GM23338 (cell line): Measurements from ENCODE around the gene MAP3K5. TPM values are rescaled to one million over a fixed set of nuclear protein-coding genes. Genes with fewer than 3 reads are reported as not detected.

Experiments
- ATAC-seq: fragments of 200-7000 bp; cut with Tn5 transposase; 3 replicates; pipeline ENCODE4 v1.9.1; 2020
- DNase-seq: peaks from one replicate; pipeline ENCODE4 v3.0.0-alpha.2; 2015; ENCODE audit warnings: low spot score
- H2AFZ ChIP-seq: fragments of 200-600 bp; sonication (generic); 2 replicates; pipeline ENCODE4 v1.8.0; 2016; ENCODE audit warnings: antibody characterized with exemption, mild to moderate bottlenecking, moderate library complexity
- H3F3A ChIP-seq: fragments of 200-600 bp; sonication (generic); replicated peaks from 2 replicates; pipeline ENCODE4 v1.8.0; 2017; ENCODE audit warnings: antibody characterized with exemption, mixed run types, low read depth
- H3K27ac ChIP-seq: fragments of 200-600 bp; sonication (generic); 2 replicates; pipeline ENCODE4 v1.6.1; 2016; ENCODE audit warnings: low read depth
- H3K27me3 ChIP-seq: fragments of 200-600 bp; sonication (generic); 2 replicates; pipeline ENCODE4 v1.8.0; 2016; ENCODE audit warnings: mild to moderate bottlenecking, mixed run types, moderate library complexity; ENCODE audit not compliant: insufficient read depth
- H3K36me3 ChIP-seq: fragments of 200-600 bp; sonication (generic); 2 replicates; pipeline ENCODE4 v1.8.0; 2016; ENCODE audit warnings: mild to moderate bottlenecking; ENCODE audit not compliant: insufficient read depth
- H3K4me1 ChIP-seq: fragments of 200-600 bp; sonication (generic); 2 replicates; pipeline ENCODE4 v1.8.0; 2016; ENCODE audit warnings: mild to moderate bottlenecking, moderate library complexity; ENCODE audit not compliant: insufficient read depth
- H3K4me2 ChIP-seq: fragments of 200-600 bp; sonication (generic); 2 replicates; pipeline ENCODE4 v1.7.1; 2017; ENCODE audit warnings: mixed run types
- H3K4me3 ChIP-seq: fragments of 200-600 bp; sonication (generic); 2 replicates; pipeline ENCODE4 v1.6.1; 2016; ENCODE audit warnings: mixed run types
- H3K79me2 ChIP-seq: fragments of 200-600 bp; sonication (generic); replicated peaks from 2 replicates; pipeline ENCODE4 v1.8.0; 2017; ENCODE audit warnings: mild to moderate bottlenecking; ENCODE audit not compliant: insufficient read depth
- H3K9me2 ChIP-seq: fragments of 200-600 bp; sonication (generic); 2 replicates; pipeline ENCODE4 v1.8.0; 2017; ENCODE audit not compliant: insufficient read depth
- H4K20me1 ChIP-seq: fragments of 200-600 bp; sonication (generic); replicated peaks from 2 replicates; pipeline ENCODE4 v1.8.0; 2017; ENCODE audit warnings: mild to moderate bottlenecking; ENCODE audit not compliant: insufficient read depth
- H3K27ac Mint-ChIP-seq: 2 replicates; pipeline ENCODE4 v1.8.0; 2020; ENCODE audit warnings: inconsistent platforms, mild to moderate bottlenecking, moderate library complexity, mixed read lengths
- H3K27me3 Mint-ChIP-seq: 3 replicates; pipeline ENCODE4 v1.8.0; 2022; ENCODE audit warnings: low read depth, mild to moderate bottlenecking, moderate library complexity, mixed read lengths, inconsistent platforms; ENCODE audit not compliant: insufficient read depth, poor library complexity
- H3K36me3 Mint-ChIP-seq: 3 replicates; pipeline ENCODE4 v1.8.0; 2021; ENCODE audit warnings: low read depth, mild to moderate bottlenecking, inconsistent platforms, moderate library complexity, mixed read lengths
- H3K4me1 Mint-ChIP-seq: 3 replicates; pipeline ENCODE4 v1.8.0; 2020; ENCODE audit warnings: mild to moderate bottlenecking, inconsistent platforms, mixed read lengths
- H3K4me3 Mint-ChIP-seq: 3 replicates; pipeline ENCODE4 v1.8.0; 2021; ENCODE audit warnings: moderate library complexity, mild to moderate bottlenecking, inconsistent platforms, mixed read lengths
- H3K9me3 Mint-ChIP-seq: 3 replicates; pipeline ENCODE4 v1.8.0; 2020; ENCODE audit warnings: moderate library complexity, mild to moderate bottlenecking, inconsistent platforms, mixed read lengths
- CREB1 ChIP-seq: fragments of 250-450 bp; sonication (Bioruptor Pico); IDR thresholded peaks from 2 replicates; pipeline ENCODE4 v1.5.0; 2020; ENCODE audit warnings: low read depth, mild to moderate bottlenecking, moderate library complexity
- EZH2 ChIP-seq: fragments of 200-600 bp; sonication (generic); IDR thresholded peaks from one replicate; pipeline ENCODE4 v1.8.0; 2017; ENCODE audit warnings: antibody characterized with exemption, mild to moderate bottlenecking, low read depth; ENCODE audit not compliant: unreplicated experiment
- EZH2phosphoT487 ChIP-seq: fragments of 200-600 bp; sonication (generic); IDR thresholded peaks from one replicate; pipeline ENCODE4 v1.8.1; 2018; ENCODE audit warnings: antibody characterized with exemption; ENCODE audit not compliant: unreplicated experiment
- JUNB ChIP-seq: IDR thresholded peaks from one replicate; pipeline ENCODE4 v1.6.1; 2016; ENCODE audit warnings: antibody characterized with exemption; ENCODE audit not compliant: unreplicated experiment
- NANOG ChIP-seq: IDR thresholded peaks from 2 replicates; pipeline ENCODE4 v1.6.1; 2016; ENCODE audit warnings: antibody characterized with exemption, borderline replicate concordance
- POLR2AphosphoS5 ChIP-seq: IDR thresholded peaks from 2 replicates; pipeline ENCODE4 v1.6.1; 2016; ENCODE audit warnings: antibody characterized with exemption, low read depth
- STAT1 ChIP-seq: IDR thresholded peaks from one replicate; pipeline ENCODE4 v1.6.1; 2016; ENCODE audit warnings: antibody characterized with exemption; ENCODE audit not compliant: unreplicated experiment
- ZNF114 ChIP-seq: fragments of 250-450 bp; sonication (Bioruptor Pico); IDR thresholded peaks from 2 replicates; pipeline ENCODE4 v1.5.0; 2020; ENCODE audit warnings: mild to moderate bottlenecking, moderate library complexity
- ZNF331 ChIP-seq: fragments of 250-450 bp; sonication (Bioruptor Pico); IDR thresholded peaks from 2 replicates; pipeline ENCODE4 v1.5.0; 2020; ENCODE audit warnings: low read depth, mild to moderate bottlenecking, moderate library complexity
- polyA plus RNA-seq: library from polyadenylated mRNA; unstranded; fragments of >200 nt; fragmentation: Nextera tagmentation; extraction: Ambion mirVana; gene quantifications from 2 replicates; pipeline ENCODE4 v1.2.1, GENCODE V29; 2016
- total RNA-seq: library from RNA; depleted of rRNA; stranded (reverse); fragments of >200 nt; shearing (Covaris generic); gene quantifications from 2 replicates; pipeline ENCODE4 v1.2.3, GENCODE V29; 2014
- TF ChIP-seq, protein P1 (sequence below): IDR thresholded peaks from one replicate; pipeline ENCODE4 v1.6.1; 2018; ENCODE audit warnings: antibody characterized with exemption; ENCODE audit not compliant: unreplicated experiment
- TF ChIP-seq, protein P2 (sequence below): IDR thresholded peaks from 2 replicates; pipeline ENCODE4 v1.6.1; 2016; ENCODE audit warnings: antibody characterized with exemption
- TF ChIP-seq, protein P3 (sequence below), 2 experiments: fragments of 200-600 bp in 1 of 2; sonication (generic) in 1 of 2; conservative IDR thresholded peaks; 2 replicates each; pipeline versions ENCODE4 v1.5.1 to v1.6.1; 2016 to 2017; ENCODE audit warnings: antibody characterized with exemption in 2 of 2, low read depth in 2 of 2, mild to moderate bottlenecking in 2 of 2, moderate library complexity in 1 of 2
- TF ChIP-seq, protein P4 (sequence below): fragments of 250-450 bp; sonication (Bioruptor Pico); IDR thresholded peaks from 2 replicates; pipeline ENCODE4 v1.5.0; 2020; ENCODE audit warnings: mild to moderate bottlenecking, moderate library complexity

Gene MAP3K5
- total and polyA plus RNA-seq, 2 experiments from 2014 or later: 0.76 to 2.8 TPM

DNA sequence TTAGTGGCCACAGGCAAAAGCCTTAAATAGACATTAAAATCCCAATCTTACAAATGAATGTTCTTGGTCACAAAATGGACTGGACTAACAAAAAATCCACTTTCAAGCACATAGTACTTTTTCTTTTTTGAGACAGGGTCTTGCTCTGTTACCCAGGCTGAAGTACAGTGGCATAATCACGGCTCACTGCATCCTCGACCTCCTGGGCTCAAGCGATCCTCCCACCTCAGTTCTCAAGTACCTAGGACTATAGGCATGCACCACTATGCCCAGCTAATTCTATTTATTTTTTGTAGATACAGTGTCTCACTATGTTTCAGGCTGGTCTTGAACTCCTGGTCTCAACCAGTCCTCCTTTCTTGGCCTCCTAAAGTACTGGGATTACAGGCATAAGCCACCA, 59.4 kb downstream of the MAP3K5 start:
- no peaks in the 10 kb centered on the region for H3K9me2 ChIP-seq
- H3K27ac ChIP-seq: no peak overlapping the region
- no peaks in the 10 kb centered on the region for H3F3A ChIP-seq
- H3K27me3 Mint-ChIP-seq: no peaks in the 10 kb centered on the region
- TF ChIP-seq, protein P1, sequence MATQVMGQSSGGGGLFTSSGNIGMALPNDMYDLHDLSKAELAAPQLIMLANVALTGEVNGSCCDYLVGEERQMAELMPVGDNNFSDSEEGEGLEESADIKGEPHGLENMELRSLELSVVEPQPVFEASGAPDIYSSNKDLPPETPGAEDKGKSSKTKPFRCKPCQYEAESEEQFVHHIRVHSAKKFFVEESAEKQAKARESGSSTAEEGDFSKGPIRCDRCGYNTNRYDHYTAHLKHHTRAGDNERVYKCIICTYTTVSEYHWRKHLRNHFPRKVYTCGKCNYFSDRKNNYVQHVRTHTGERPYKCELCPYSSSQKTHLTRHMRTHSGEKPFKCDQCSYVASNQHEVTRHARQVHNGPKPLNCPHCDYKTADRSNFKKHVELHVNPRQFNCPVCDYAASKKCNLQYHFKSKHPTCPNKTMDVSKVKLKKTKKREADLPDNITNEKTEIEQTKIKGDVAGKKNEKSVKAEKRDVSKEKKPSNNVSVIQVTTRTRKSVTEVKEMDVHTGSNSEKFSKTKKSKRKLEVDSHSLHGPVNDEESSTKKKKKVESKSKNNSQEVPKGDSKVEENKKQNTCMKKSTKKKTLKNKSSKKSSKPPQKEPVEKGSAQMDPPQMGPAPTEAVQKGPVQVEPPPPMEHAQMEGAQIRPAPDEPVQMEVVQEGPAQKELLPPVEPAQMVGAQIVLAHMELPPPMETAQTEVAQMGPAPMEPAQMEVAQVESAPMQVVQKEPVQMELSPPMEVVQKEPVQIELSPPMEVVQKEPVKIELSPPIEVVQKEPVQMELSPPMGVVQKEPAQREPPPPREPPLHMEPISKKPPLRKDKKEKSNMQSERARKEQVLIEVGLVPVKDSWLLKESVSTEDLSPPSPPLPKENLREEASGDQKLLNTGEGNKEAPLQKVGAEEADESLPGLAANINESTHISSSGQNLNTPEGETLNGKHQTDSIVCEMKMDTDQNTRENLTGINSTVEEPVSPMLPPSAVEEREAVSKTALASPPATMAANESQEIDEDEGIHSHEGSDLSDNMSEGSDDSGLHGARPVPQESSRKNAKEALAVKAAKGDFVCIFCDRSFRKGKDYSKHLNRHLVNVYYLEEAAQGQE: no peak
- no peak for TF ChIP-seq ZNF331 (CRISPR knock-in tag)
- TF ChIP-seq ZNF114 (CRISPR knock-in tag): no peak
- TF ChIP-seq, protein P2, sequence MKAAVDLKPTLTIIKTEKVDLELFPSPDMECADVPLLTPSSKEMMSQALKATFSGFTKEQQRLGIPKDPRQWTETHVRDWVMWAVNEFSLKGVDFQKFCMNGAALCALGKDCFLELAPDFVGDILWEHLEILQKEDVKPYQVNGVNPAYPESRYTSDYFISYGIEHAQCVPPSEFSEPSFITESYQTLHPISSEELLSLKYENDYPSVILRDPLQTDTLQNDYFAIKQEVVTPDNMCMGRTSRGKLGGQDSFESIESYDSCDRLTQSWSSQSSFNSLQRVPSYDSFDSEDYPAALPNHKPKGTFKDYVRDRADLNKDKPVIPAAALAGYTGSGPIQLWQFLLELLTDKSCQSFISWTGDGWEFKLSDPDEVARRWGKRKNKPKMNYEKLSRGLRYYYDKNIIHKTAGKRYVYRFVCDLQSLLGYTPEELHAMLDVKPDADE: no peak
- no peak for TF ChIP-seq EZH2phosphoT487
- TF ChIP-seq JUNB: no peak
- TF ChIP-seq EZH2: no peak
- TF ChIP-seq, protein P3, sequence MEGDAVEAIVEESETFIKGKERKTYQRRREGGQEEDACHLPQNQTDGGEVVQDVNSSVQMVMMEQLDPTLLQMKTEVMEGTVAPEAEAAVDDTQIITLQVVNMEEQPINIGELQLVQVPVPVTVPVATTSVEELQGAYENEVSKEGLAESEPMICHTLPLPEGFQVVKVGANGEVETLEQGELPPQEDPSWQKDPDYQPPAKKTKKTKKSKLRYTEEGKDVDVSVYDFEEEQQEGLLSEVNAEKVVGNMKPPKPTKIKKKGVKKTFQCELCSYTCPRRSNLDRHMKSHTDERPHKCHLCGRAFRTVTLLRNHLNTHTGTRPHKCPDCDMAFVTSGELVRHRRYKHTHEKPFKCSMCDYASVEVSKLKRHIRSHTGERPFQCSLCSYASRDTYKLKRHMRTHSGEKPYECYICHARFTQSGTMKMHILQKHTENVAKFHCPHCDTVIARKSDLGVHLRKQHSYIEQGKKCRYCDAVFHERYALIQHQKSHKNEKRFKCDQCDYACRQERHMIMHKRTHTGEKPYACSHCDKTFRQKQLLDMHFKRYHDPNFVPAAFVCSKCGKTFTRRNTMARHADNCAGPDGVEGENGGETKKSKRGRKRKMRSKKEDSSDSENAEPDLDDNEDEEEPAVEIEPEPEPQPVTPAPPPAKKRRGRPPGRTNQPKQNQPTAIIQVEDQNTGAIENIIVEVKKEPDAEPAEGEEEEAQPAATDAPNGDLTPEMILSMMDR (conservative IDR thresholded peaks at IDR 0.05; ENCODE audit: low read depth in 2 of 2): no peak
- no peak for TF ChIP-seq STAT1
- TF ChIP-seq CREB1 (CRISPR knock-in tag): no peak
- TF ChIP-seq, protein P4, sequence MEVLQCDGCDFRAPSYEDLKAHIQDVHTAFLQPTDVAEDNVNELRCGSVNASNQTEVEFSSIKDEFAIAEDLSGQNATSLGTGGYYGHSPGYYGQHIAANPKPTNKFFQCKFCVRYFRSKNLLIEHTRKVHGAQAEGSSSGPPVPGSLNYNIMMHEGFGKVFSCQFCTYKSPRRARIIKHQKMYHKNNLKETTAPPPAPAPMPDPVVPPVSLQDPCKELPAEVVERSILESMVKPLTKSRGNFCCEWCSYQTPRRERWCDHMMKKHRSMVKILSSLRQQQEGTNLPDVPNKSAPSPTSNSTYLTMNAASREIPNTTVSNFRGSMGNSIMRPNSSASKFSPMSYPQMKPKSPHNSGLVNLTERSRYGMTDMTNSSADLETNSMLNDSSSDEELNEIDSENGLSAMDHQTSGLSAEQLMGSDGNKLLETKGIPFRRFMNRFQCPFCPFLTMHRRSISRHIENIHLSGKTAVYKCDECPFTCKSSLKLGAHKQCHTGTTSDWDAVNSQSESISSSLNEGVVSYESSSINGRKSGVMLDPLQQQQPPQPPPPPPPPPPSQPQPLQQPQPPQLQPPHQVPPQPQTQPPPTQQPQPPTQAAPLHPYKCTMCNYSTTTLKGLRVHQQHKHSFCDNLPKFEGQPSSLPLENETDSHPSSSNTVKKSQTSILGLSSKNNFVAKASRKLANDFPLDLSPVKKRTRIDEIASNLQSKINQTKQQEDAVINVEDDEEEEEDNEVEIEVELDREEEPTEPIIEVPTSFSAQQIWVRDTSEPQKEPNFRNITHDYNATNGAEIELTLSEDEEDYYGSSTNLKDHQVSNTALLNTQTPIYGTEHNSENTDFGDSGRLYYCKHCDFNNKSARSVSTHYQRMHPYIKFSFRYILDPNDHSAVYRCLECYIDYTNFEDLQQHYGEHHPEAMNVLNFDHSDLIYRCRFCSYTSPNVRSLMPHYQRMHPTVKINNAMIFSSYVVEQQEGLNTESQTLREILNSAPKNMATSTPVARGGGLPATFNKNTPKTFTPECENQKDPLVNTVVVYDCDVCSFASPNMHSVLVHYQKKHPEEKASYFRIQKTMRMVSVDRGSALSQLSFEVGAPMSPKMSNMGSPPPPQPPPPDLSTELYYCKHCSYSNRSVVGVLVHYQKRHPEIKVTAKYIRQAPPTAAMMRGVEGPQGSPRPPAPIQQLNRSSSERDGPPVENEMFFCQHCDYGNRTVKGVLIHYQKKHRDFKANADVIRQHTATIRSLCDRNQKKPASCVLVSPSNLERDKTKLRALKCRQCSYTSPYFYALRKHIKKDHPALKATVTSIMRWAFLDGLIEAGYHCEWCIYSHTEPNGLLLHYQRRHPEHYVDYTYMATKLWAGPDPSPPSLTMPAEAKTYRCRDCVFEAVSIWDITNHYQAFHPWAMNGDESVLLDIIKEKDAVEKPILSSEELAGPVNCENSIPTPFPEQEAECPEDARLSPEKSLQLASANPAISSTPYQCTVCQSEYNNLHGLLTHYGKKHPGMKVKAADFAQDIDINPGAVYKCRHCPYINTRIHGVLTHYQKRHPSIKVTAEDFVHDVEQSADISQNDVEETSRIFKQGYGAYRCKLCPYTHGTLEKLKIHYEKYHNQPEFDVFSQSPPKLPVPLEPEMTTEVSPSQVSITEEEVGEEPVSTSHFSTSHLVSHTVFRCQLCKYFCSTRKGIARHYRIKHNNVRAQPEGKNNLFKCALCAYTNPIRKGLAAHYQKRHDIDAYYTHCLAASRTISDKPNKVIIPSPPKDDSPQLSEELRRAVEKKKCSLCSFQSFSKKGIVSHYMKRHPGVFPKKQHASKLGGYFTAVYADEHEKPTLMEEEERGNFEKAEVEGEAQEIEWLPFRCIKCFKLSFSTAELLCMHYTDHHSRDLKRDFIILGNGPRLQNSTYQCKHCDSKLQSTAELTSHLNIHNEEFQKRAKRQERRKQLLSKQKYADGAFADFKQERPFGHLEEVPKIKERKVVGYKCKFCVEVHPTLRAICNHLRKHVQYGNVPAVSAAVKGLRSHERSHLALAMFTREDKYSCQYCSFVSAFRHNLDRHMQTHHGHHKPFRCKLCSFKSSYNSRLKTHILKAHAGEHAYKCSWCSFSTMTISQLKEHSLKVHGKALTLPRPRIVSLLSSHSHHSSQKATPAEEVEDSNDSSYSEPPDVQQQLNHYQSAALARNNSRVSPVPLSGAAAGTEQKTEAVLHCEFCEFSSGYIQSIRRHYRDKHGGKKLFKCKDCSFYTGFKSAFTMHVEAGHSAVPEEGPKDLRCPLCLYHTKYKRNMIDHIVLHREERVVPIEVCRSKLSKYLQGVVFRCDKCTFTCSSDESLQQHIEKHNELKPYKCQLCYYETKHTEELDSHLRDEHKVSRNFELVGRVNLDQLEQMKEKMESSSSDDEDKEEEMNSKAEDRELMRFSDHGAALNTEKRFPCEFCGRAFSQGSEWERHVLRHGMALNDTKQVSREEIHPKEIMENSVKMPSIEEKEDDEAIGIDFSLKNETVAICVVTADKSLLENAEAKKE (CRISPR knock-in tag): no peak
- no peak for TF ChIP-seq POLR2AphosphoS5
- no peak for TF ChIP-seq NANOG
- ATAC-seq (no peak), DNase-seq (no peak)
- H3K36me3 Mint-ChIP-seq: no peaks in the 10 kb centered on the region
- no peaks in the 10 kb centered on the region for H3K4me1 ChIP-seq
- H3K36me3 ChIP-seq: no peaks in the 10 kb centered on the region
- H2AFZ ChIP-seq: no peak overlapping the region
- no peaks in the 10 kb centered on the region for H3K79me2 ChIP-seq
- H3K9me3 Mint-ChIP-seq: no peaks in the 10 kb centered on the region
- H3K27ac Mint-ChIP-seq: no peak overlapping the region
- H4K20me1 ChIP-seq: no peaks in the 10 kb centered on the region
- no peak overlapping the region for H3K4me2 ChIP-seq
- H3K4me3 Mint-ChIP-seq: no peak overlapping the region
- H3K27me3 ChIP-seq: no peaks in the 10 kb centered on the region
- no peak overlapping the region for H3K4me3 ChIP-seq
- no peaks in the 10 kb centered on the region; the same call in 2 of the 3 replicates for H3K4me1 Mint-ChIP-seq
